ENCODE measurements around the gene TUBGCP6.

DNA sequence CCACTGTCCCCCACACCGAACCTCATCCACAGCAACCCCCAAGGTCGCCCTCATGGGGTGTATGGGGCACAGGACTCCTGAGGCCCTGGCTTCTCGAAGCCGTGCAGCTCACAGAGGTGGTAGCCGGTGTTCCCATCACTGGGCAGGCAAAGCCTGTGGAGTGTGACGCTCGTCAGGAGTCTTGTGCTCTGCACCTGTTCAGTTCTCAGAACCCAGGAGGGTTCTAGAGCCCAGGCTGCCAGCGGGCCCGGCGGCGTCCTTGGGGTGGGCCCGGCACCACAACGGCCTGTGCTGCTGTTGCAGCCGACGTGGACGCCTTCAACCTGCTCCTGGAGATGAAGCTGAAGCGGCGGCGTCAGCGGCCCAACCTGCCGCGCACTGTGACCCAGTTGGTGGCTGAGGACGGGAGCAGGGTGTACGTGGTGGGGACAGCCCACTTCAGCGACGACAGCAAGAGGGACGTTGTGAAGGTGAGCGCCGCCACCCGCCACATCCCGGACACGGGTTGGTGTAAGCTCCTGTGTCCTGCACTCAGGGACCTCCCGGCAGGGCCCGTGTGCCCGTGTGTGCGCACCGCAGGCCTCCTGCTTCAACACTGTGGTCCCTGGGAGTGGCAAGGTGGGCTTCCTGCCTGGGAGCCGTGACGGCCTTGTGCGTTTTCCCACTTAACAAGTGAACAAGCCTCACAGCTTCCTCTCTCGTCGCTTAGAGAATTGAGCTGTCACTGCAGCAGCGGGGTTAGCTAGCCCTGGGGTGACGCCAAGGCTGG, 50.6 kb downstream of the TUBGCP6 start:
- TF ChIP-seq CTCF (IDR thresholded peaks at IDR 0.05; ENCODE audit: poor library complexity), result no peak
- no peak for TF ChIP-seq EZH2 (IDR thresholded peaks at IDR 0.05; ENCODE audit: borderline replicate concordance)
- TF ChIP-seq EZH2phosphoT487 (IDR thresholded peaks at IDR 0.05; ENCODE audit: low read depth, severe bottlenecking, unreplicated experiment), result no peak

Measured in hepatocyte (in vitro differentiated cells).